Neural crest cell (in vitro differentiated cells): Measurements from ENCODE around the gene WDR74. TPM values are rescaled to one million over a fixed set of nuclear protein-coding genes. Genes with fewer than 3 reads are reported as not detected.

Experiments
- DNase-seq: peaks from one replicate; pipeline ENCODE4 v3.0.0; 2021; ENCODE audit warnings: low read depth, mixed read lengths, low spot score
- H3K27ac Mint-ChIP-seq: one replicate; pipeline ENCODE4 v1.8.0; 2021; ENCODE audit warnings: mild to moderate bottlenecking, mixed read lengths; ENCODE audit not compliant: unreplicated experiment
- H3K27me3 Mint-ChIP-seq: 2 replicates; pipeline ENCODE4 v1.8.0; 2021; ENCODE audit warnings: low read depth, mild to moderate bottlenecking, mixed read lengths
- H3K36me3 Mint-ChIP-seq: 2 replicates; pipeline ENCODE4 v1.8.0; 2021; ENCODE audit warnings: low read depth, mild to moderate bottlenecking, mixed read lengths
- H3K4me1 Mint-ChIP-seq: 2 replicates; pipeline ENCODE4 v1.8.0; 2021; ENCODE audit warnings: mixed read lengths
- H3K4me3 Mint-ChIP-seq: one replicate; pipeline ENCODE4 v1.8.0; 2021; ENCODE audit warnings: mild to moderate bottlenecking, mixed read lengths
- H3K9me3 Mint-ChIP-seq: 2 replicates; pipeline ENCODE4 v1.8.0; 2021; ENCODE audit warnings: mixed read lengths
- CTCF ChIP-seq: fragments of 200-600 bp; sonication (generic); conservative IDR thresholded peaks from 2 replicates; pipeline ENCODE4 v1.5.0; 2021; ENCODE audit warnings: antibody characterized with exemption, mild to moderate bottlenecking
- total RNA-seq: library from RNA; stranded (reverse); gene quantifications from 2 replicates; pipeline ENCODE4 v1.2.1, GENCODE V29; 2021

Gene WDR74
- total RNA-seq, 1 donor from 2014 or later = 62.1 TPM

- Mint-ChIP-seq H3K27ac (no peak overlapping the region), H3K4me1 (peaks cover 57% of the 10 kb centered on the region), H3K9me3 (no peaks in the 10 kb centered on the region), H3K27me3 (peaks cover 12% of the 10 kb centered on the region), H3K36me3 (peaks cover 40% of the 10 kb centered on the region), H3K4me3 (peak overlapping the region; percentile 100)
- no peak for DNase-seq
- no peak for TF ChIP-seq CTCF
These were observed 40.0 kb upstream of the WDR74 start for GRCh38 chr11:62879235-62879978.

- Mint-ChIP-seq H3K4me3 (no peak overlapping the region), H3K4me1 (peaks cover 30% of the 10 kb centered on the region), H3K27ac (no peak overlapping the region), H3K27me3 (peaks cover 12% of the 10 kb centered on the region), H3K36me3 (peaks cover 15% of the 10 kb centered on the region), H3K9me3 (no peaks in the 10 kb centered on the region)
- no peak for DNase-seq
- TF ChIP-seq CTCF = no peak
These were observed 37.3 kb upstream of the WDR74 start for GRCh38 chr11:62876712-62877111.

GRCh38 chr11:62875698-62876478, 36.5 kb upstream of the WDR74 start:
- Mint-ChIP-seq H3K27ac (peak overlapping the region; percentile 62), H3K27me3 (peaks cover 5% of the 10 kb centered on the region), H3K4me1 (peaks cover 23% of the 10 kb centered on the region), H3K4me3 (peak overlapping the region; percentile 31), H3K36me3 (peaks cover 9% of the 10 kb centered on the region), H3K9me3 (no peaks in the 10 kb centered on the region)
- no peak for DNase-seq
- TF ChIP-seq CTCF = no peak

- Mint-ChIP-seq H3K27me3 (no peaks in the 10 kb centered on the region), H3K4me1 (peaks cover 13% of the 10 kb centered on the region), H3K9me3 (no peaks in the 10 kb centered on the region), H3K4me3 (no peak overlapping the region), H3K36me3 (peaks cover 7% of the 10 kb centered on the region), H3K27ac (no peak overlapping the region)
- DNase-seq = no peak
- TF ChIP-seq CTCF = no peak
These were observed 35.5 kb upstream of the WDR74 start for GRCh38 chr11:62874851-62875250.

GRCh38 chr11:62865635-62866034, 26.2 kb upstream of the WDR74 start:
- Mint-ChIP-seq H3K27ac (no peak overlapping the region), H3K4me3 (no peak overlapping the region), H3K4me1 (peaks cover 17% of the 10 kb centered on the region), H3K36me3 (no peaks in the 10 kb centered on the region), H3K27me3 (no peaks in the 10 kb centered on the region), H3K9me3 (no peaks in the 10 kb centered on the region)
- DNase-seq = no peak
- TF ChIP-seq CTCF = no peak
